Skeletal muscle satellite cell (primary cell): ENCODE data around the gene SERPINA12.

Source experiments
- H3K27me3 ChIP-seq: 2 replicates; pipeline ENCODE4 v1.7.0; 2013; ENCODE audit warnings: low read length; ENCODE audit not compliant: control insufficient read depth, insufficient read depth
- H3K36me3 ChIP-seq: 2 replicates; pipeline ENCODE4 v1.7.0; 2013; ENCODE audit warnings: mild to moderate bottlenecking, control low read depth, low read length; ENCODE audit not compliant: insufficient read depth
- H3K4me1 ChIP-seq: 2 replicates; pipeline ENCODE4 v1.7.0; 2013; ENCODE audit warnings: low read length; ENCODE audit not compliant: control insufficient read depth, insufficient read depth
- H3K4me2 ChIP-seq: 2 replicates; pipeline ENCODE4 v1.7.0; 2013; ENCODE audit warnings: mild to moderate bottlenecking, low read length
- H3K4me3 ChIP-seq: 2 replicates; pipeline ENCODE4 v1.7.0; 2013; ENCODE audit warnings: low read length
- H3K9ac ChIP-seq: 2 replicates; pipeline ENCODE4 v1.7.0; 2013; ENCODE audit warnings: mild to moderate bottlenecking, low read depth, low read length, moderate library complexity
- H3K9me3 ChIP-seq: replicated peaks from 2 replicates; pipeline ENCODE4 v1.7.0; 2013; ENCODE audit warnings: mild to moderate bottlenecking, control low read depth, low read length

Gene SERPINA12

GRCh38 chr14:94471045-94471444 lies 38.2 kb downstream of the SERPINA12 start:
- H3K9ac ChIP-seq = no peak overlapping the region
- H3K9me3 ChIP-seq = no peaks in the 10 kb centered on the region
- H3K27me3 ChIP-seq = no peaks in the 10 kb centered on the region
- peaks cover 24% of the 10 kb centered on the region for H3K4me1 ChIP-seq
- H3K4me3 ChIP-seq = no peak overlapping the region
- H3K4me2 ChIP-seq = no peak overlapping the region
- no peaks in the 10 kb centered on the region for H3K36me3 ChIP-seq

DNA sequence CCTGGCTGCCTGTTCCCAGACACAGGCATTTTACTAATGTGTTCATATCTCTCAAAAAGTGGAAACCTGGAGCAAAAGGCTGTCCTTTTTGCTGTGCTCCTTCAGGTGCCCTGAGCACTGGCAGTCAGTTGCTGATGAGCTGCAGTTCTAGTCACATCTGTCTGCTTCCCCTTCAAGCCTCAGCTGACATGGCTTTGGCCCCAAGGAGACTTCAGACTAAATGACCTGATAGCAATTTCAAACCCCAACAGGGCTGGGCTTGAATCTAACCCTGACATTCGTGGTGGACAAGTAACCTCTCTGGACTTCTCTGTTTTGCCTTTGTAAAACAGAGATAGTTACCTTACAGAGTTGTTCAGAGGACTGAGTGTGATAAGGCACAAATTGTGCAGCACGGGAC lies 39.0 kb downstream of the SERPINA12 start:
- Histone ChIP-seq H3K4me3 (no peak overlapping the region), H3K36me3 (no peaks in the 10 kb centered on the region), H3K9ac (no peak overlapping the region), H3K4me1 (peaks cover 19% of the 10 kb centered on the region), H3K4me2 (no peak overlapping the region), H3K9me3 (no peaks in the 10 kb centered on the region), H3K27me3 (no peaks in the 10 kb centered on the region)

GRCh38 chr14:94469261-94469660 lies 40.0 kb downstream of the SERPINA12 start:
- H3K9me3 ChIP-seq = peaks cover 2% of the 10 kb centered on the region
- H3K4me1 ChIP-seq = peaks cover 8% of the 10 kb centered on the region
- H3K36me3 ChIP-seq = no peaks in the 10 kb centered on the region
- no peaks in the 10 kb centered on the region for H3K27me3 ChIP-seq
- H3K9ac ChIP-seq = no peak overlapping the region
- H3K4me3 ChIP-seq = no peak overlapping the region
- no peak overlapping the region for H3K4me2 ChIP-seq

DNA sequence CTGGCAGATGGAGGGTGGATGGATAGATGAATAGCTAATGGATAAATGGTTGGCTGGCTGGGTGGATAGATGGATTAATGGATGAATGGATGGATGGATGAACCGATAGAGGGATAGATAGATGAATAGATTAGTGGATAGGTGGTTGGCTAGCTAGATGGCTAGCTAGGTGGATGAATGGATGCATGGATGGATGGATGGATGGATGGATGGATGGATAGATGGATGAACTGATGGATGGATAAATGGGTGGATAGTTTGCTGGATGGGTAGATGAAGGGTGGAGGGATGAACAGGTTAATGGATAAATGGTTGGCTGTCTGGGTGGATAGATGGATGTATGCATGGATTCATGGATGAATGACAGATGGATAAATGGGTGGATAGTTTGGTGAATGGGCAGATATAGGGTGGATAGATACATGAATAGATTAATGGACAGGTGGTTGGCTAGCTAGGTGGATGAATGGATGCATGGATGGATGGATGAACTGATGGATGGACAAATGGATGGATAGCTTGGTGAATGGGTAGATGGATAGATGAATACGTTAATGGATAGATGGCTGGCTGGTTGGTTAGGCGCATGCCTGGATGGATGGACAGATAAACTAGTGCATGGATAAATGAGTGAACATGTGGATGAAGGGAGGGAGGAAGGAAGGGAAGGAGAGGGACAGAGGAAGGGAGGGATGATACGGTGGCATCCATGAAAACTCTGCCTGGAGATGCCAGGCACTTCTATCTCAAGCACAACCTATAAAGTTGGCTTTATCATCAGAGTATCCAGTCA lies 41.3 kb downstream of the SERPINA12 start:
- Histone ChIP-seq H3K4me1 (no peaks in the 10 kb centered on the region), H3K36me3 (no peaks in the 10 kb centered on the region), H3K9me3 (peaks cover 2% of the 10 kb centered on the region), H3K27me3 (no peaks in the 10 kb centered on the region), H3K9ac (no peak overlapping the region), H3K4me2 (no peak overlapping the region), H3K4me3 (no peak overlapping the region)

DNA sequence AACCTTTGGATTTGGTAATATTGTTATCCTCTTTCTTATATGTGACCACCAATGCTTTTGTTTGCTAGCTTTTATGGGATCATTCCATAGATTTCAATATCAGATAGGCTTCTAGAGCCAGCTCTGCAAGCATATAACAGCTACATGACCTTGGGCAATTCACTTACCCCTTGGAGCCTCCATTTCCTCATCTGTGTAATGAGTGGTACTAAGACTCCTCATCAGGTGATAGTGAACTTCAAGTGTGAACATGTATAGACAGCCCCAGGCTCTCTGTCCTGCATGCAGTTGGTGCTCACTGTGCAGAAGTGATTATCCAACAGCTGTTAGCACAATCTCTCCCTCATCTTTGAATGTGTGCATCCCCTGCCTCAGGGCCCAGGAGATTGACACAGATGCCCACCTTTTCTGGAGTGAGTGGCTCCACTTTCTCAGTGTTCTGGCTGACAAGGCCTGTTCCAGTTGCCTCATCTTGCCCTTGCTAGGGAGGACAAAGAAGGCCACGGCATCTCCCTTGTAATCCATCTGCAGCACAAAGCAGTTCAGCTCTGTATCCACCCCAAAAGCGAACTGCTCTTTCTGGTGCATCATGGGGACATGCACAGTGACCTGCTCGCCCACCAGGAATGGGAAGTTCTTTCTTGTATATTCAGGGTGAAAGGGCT lies 42.4 kb downstream of the SERPINA12 start:
- no peaks in the 10 kb centered on the region for H3K27me3 ChIP-seq
- peaks cover 2% of the 10 kb centered on the region for H3K9me3 ChIP-seq
- no peak overlapping the region for H3K9ac ChIP-seq
- peaks cover 3% of the 10 kb centered on the region for H3K4me1 ChIP-seq
- H3K36me3 ChIP-seq = no peaks in the 10 kb centered on the region
- H3K4me3 ChIP-seq = no peak overlapping the region
- H3K4me2 ChIP-seq = no peak overlapping the region

GRCh38 chr14:94465042-94465441 lies 44.2 kb downstream of the SERPINA12 start:
- Histone ChIP-seq H3K36me3 (no peaks in the 10 kb centered on the region), H3K9ac (no peak overlapping the region), H3K27me3 (no peaks in the 10 kb centered on the region), H3K4me3 (no peak overlapping the region), H3K9me3 (peaks cover 2% of the 10 kb centered on the region), H3K4me1 (peaks cover 3% of the 10 kb centered on the region), H3K4me2 (no peak overlapping the region)

GRCh38 chr14:94464290-94464689 lies 45.0 kb downstream of the SERPINA12 start:
- H3K4me1 ChIP-seq = peaks cover 3% of the 10 kb centered on the region
- no peaks in the 10 kb centered on the region for H3K36me3 ChIP-seq
- H3K4me3 ChIP-seq = no peak overlapping the region
- no peak overlapping the region for H3K4me2 ChIP-seq
- no peak overlapping the region for H3K9ac ChIP-seq
- peaks cover 2% of the 10 kb centered on the region for H3K9me3 ChIP-seq
- H3K27me3 ChIP-seq = no peaks in the 10 kb centered on the region

GRCh38 chr14:94462763-94463572 lies 46.3 kb downstream of the SERPINA12 start:
- no peaks in the 10 kb centered on the region for H3K36me3 ChIP-seq
- H3K4me2 ChIP-seq = no peak overlapping the region
- H3K27me3 ChIP-seq = no peaks in the 10 kb centered on the region
- H3K9ac ChIP-seq = no peak overlapping the region
- peaks cover 2% of the 10 kb centered on the region for H3K9me3 ChIP-seq
- peaks cover 3% of the 10 kb centered on the region for H3K4me1 ChIP-seq
- no peak overlapping the region for H3K4me3 ChIP-seq

DNA sequence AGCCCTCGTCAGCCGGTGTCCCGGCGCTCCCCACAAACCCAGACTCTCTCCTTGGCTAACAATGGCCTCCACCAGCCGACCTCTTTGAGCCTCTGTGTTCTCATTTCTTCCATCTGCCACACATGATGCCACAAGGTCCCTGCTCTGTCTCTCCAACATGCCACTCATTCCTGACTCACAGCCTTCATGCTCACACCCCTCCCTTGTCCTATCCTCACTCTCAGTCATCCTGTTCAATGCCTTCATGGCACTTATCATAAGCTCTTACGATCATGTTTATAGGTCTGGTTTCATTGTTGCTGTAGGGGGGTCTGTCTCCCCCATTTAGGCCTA lies 47.1 kb downstream of the SERPINA12 start:
- H3K9ac ChIP-seq = no peak overlapping the region
- peaks cover 3% of the 10 kb centered on the region for H3K4me1 ChIP-seq
- no peaks in the 10 kb centered on the region for H3K27me3 ChIP-seq
- peaks cover 2% of the 10 kb centered on the region for H3K9me3 ChIP-seq
- no peaks in the 10 kb centered on the region for H3K36me3 ChIP-seq
- no peak overlapping the region for H3K4me3 ChIP-seq
- H3K4me2 ChIP-seq = no peak overlapping the region

- Histone ChIP-seq H3K4me1 (peaks cover 3% of the 10 kb centered on the region), H3K9ac (no peak overlapping the region), H3K4me3 (no peak overlapping the region), H3K4me2 (no peak overlapping the region), H3K9me3 (peaks cover 2% of the 10 kb centered on the region), H3K36me3 (no peaks in the 10 kb centered on the region), H3K27me3 (no peaks in the 10 kb centered on the region)
These were observed 47.6 kb downstream of the SERPINA12 start for GRCh38 chr14:94461526-94462218.
